Measurements from ENCODE around the gene SIM2.
A peak's percentile ranks its signal among the peaks of the same experiment; 100 is the strongest.

The SIM2 gene

DNA sequence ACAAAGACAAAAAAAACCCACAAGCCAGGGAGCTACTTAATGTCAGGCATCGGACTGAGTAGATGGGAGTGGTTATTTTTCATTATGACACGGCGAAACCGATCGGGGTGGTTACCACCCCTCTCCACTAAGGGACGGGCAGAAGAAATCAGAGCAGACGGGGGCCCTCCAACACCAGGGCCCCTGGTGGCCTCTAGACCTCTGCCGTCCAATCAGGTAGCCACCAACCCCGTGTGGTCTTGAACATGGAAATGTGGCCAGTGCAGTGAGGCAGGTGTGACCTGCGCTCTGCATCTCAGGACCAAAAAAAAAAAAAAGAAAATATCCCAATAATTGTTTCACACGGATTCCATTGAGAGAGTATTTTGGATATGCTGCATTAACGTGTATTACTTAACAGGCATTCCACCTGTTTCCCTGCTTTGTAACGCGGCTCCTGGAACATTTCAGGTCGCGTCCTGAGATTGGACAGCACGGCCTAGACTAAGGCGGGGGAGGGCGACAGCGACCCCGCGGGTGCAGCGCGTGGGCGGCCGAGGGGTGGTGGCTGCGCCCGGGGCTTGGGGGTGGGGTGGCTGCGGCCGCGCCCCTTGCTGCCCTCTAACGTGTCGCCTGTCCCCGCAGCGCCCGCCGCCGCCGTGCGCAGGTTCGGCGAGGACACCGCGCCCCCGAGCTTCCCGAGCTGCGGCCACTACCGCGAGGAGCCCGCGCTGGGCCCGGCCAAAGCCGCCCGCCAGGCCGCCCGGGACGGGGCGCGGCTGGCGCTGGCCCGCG, 48.3 kb downstream of the SIM2 start:
- DNase-seq (peak in 1 of 2 donors; percentile 11), ATAC-seq (peak; percentile 52)
- H3K9me3 Mint-ChIP-seq: no peaks in the 10 kb centered on the region
- peaks cover 17% of the 10 kb centered on the region for H3K4me1 Mint-ChIP-seq
- no peak overlapping the region for H3K27ac Mint-ChIP-seq
- peaks cover 66% of the 10 kb centered on the region for H3K27me3 Mint-ChIP-seq
- peak overlapping the region; percentile 59 to 79 for H3K4me3 Mint-ChIP-seq

DNA sequence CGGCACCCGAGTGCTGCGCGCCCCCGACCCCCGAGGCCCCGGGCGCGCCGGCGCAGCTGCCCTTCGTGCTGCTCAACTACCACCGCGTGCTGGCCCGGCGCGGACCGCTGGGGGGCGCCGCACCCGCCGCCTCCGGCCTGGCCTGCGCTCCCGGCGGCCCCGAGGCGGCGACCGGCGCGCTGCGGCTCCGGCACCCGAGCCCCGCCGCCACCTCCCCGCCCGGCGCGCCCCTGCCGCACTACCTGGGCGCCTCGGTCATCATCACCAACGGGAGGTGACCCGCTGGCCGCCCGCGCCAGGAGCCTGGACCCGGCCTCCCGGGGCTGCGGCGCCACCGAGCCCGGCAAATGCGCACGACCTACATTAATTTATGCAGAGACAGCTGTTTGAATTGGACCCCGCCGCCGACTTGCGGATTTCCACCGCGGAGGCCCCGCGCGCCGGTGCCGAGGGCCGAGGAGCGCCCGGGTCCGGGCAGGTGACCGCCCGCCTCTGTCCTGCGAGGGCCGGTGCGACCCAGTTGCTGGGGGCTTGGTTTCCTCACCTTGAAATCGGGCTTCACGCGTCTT, 49.0 kb downstream of the SIM2 start:
- peak; percentile 42 to 56 for DNase-seq
- Mint-ChIP-seq H3K27ac (no peak overlapping the region), H3K4me1 (peaks cover 17% of the 10 kb centered on the region), H3K4me3 (peak overlapping the region; percentile 64 to 78), H3K9me3 (no peaks in the 10 kb centered on the region), H3K27me3 (peaks cover 63% of the 10 kb centered on the region)
- peak; percentile 86 for ATAC-seq

DNA sequence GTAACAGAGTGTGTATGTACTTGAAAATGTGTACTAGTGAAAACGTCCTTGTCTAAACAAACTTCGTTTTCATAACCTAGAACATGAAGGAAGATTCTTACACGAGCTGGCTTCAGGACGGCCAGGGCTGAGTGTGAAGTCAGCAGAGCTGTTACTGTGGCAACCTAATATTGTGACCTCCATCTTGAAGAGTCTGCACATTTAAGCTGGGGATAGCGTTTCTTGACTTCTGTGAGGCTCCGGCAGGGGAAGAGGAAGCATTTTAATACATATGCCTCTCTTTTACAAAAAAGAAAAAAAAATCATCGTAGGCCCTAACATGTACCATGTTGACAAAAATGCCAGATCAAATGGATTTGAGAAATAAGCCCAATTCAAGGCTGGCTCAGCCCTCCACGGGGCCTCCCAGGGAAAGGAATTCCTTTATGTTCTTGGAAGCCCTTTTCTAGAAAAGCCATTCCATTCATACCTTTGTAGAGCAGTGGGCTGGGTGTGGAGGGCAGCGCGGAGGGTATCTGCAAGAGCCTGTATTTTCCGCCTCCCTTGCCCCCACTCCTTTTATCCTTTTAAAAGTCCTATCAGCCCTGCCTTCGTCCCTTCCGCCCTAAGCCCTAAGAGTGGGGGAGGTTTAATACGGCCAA, 51.1 kb downstream of the SIM2 start:
- Mint-ChIP-seq H3K27ac (no peak overlapping the region), H3K4me3 (no peak overlapping the region), H3K27me3 (peaks cover 42% of the 10 kb centered on the region), H3K4me1 (peaks cover 17% of the 10 kb centered on the region), H3K9me3 (no peaks in the 10 kb centered on the region)
- DNase-seq: no peak
- no peak for ATAC-seq

DNA sequence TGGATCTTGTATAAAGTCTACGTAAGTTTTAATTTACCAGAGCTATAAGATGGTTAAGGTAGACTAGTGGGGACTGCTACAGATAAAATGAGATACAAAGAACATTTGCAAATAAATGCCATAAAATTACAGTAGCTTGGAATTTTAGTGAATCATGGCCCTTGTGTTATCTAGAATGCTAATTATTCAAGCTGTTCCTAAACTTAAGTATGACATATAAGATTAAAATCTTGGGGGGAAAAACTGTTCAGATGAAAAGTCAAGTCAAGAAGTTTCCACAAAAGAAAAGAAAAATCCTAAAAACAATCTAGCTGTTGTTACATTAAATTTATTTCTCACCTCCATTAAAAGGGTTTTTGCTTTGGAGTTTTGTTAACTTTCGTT, 51.7 kb downstream of the SIM2 start:
- no peaks in the 10 kb centered on the region for H3K9me3 Mint-ChIP-seq
- no peak overlapping the region for H3K4me3 Mint-ChIP-seq

DNA sequence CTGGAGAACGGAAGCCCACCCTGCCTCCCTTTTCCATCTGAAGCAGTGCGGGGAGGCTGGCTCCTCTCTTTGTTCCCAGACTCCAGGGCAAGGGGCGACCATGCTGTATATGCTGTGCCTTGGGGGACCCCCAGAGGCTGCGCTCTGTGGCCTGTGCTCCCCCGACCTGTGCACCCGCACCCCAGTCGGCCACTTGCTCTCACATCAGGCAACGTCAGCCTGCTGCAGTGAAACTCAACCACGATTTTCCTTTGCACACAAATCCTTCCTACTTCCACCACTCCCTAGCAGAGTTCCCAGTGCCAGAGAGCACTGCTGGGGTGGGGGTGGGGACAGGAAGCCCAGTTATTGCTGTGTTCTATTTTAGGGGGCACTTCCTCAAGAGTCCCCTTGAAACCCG, 52.5 kb downstream of the SIM2 start:
- Mint-ChIP-seq H3K27ac (no peak overlapping the region), H3K4me1 (peaks cover 15% of the 10 kb centered on the region), H3K9me3 (no peaks in the 10 kb centered on the region), H3K27me3 (peaks cover 29% of the 10 kb centered on the region), H3K4me3 (no peak overlapping the region)
- DNase-seq: no peak
- no peak for ATAC-seq

More for the DNA sequence above, 51.7 kb downstream of the SIM2 start:
- H3K27me3 Mint-ChIP-seq: peaks cover 37% of the 10 kb centered on the region
- DNase-seq (no peak), ATAC-seq (no peak)
- peaks cover 17% of the 10 kb centered on the region for H3K4me1 Mint-ChIP-seq
- H3K27ac Mint-ChIP-seq: no peak overlapping the region

DNA sequence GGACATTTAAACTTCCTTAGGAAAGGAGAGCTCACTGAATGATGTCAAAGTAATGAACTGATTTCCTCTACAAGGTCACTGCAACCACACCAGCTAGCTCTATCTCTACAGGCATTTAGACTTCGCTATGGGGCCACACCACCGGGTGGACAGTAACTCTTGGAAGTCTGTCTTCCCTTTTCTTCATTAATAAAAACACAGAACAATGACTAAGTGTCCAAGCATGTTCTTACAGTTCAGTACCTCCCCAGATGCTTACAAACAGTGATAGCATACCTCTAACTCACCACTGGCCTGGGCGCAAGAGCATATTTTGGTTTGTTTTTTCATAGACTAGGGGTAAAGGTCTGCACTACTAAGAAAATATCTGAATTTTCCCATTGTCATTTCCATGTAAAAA, 54.6 kb downstream of the SIM2 start:
- DNase-seq (no peak), ATAC-seq (no peak)
- H3K4me3 Mint-ChIP-seq: no peak overlapping the region
- H3K27ac Mint-ChIP-seq: peak overlapping the region in 1 of 2 donors; percentile 5
- peaks cover 12% of the 10 kb centered on the region for H3K27me3 Mint-ChIP-seq
- H3K9me3 Mint-ChIP-seq: no peaks in the 10 kb centered on the region
- H3K4me1 Mint-ChIP-seq: peaks cover under 1% of the 10 kb centered on the region

DNA sequence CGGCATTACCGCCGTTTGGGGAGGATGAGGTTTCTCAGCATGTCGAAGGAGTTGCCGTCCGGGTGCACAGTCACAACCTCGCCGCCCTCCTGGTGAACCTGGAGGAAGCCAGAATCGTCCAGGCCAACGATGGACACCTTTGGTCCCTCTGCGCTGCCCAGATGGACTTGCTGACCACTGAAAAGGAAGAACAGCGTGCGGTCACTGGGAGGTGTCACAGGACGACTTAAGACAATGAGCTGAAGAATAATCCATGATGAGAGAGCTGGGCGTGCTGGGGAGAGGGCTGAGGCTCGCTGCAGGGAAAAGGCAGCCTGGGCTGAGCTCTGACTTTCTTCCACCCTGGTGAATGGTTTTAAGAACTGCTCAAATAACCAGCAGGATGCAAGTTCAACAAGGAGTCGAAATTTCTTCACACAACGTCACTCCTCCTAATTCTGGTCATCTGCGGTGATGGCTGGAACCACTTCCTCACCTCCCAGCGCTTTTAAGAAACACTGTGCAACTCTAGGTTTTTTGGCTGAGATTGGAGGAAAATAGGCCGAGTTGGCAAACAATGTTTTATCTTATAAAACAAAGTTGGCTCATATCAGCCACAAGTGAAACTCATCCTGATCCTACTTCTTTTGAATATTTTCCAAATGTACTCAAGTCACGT, 55.5 kb downstream of the SIM2 start:
- Mint-ChIP-seq H3K4me1 (peaks cover under 1% of the 10 kb centered on the region), H3K27me3 (peaks cover 3% of the 10 kb centered on the region), H3K27ac (peak overlapping the region in 1 of 2 donors; percentile 34), H3K4me3 (no peak overlapping the region), H3K9me3 (no peaks in the 10 kb centered on the region)
- no peak for DNase-seq
- ATAC-seq: no peak

DNA sequence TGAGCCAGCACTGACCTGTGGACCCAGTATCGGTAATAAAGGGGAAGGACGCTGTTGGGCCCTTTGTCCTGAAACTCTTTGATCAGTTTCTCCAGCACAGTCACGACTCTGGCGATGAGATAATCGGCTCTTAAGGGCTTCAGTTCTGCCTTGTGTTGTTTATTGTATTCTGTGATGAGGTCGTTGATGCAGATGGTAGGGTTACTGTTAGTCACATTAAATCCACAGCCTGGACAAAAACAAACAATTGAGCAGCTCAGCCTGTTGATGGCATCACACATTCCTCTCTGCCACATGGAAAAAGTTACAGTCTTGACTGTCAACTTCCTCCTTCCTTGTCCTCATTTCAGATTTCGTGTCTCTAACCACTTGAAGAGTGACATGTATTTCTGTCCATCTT, 57.6 kb downstream of the SIM2 start:
- no peak for ATAC-seq
- Mint-ChIP-seq H3K27ac (no peak overlapping the region), H3K4me3 (no peak overlapping the region), H3K9me3 (no peaks in the 10 kb centered on the region), H3K27me3 (no peaks in the 10 kb centered on the region), H3K4me1 (peaks cover 6% of the 10 kb centered on the region)
- no peak for DNase-seq

DNA sequence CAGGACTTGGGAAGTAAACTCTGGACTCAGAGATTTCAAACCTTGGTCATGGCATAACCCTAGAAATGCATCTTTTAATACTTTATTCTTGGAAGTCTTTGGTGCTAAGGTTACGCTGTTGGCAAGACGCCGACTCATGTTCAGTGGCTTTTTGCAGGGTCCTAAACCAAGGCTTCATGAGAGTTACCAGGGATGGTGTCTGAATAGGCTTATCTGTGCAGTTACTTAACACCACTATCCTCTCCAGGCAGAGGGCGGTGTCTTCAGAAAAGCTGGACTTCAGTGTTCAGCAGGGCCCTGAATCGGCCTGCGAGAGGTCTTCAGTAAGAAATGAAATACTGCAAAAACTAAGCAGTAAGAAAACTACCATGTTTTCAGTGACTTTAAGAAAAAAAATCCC, 58.3 kb downstream of the SIM2 start:
- Mint-ChIP-seq H3K4me3 (no peak overlapping the region), H3K9me3 (no peaks in the 10 kb centered on the region), H3K27ac (no peak overlapping the region), H3K4me1 (peaks cover 12% of the 10 kb centered on the region), H3K27me3 (no peaks in the 10 kb centered on the region)
- ATAC-seq (no peak), DNase-seq (no peak)

DNA sequence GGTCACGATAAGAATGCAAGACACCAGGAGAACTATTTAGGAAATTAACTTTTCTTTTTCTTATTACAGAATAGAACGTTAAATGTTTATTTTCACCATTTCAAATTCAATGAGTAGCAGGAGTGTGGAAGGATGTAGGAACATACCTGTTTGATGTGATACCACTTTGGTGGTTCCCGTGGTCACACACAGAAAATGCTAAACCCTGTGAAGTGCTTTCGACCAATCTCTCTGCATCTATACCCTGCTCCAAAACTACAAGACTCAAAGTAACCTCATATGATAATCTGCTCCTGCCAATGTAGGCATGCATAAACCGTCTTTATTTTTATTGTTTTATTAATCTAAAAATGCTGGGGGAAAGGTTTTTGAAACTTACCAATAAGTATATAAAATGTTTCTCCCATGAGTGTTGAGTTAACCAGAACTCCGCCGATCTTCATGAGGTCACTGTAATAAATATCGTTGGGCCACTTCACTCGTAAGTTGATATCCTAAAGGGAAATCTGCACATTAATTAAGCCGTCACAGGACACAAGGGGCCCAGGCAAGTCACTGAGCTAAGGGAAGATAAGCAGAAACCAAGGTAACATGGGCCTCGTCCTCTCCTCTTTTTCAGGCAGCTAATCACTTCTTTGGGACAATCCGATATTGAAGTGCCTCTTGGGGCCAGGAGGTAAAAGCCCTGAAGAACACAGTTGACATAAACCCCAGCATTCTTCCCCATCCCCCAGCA, 60.6 kb downstream of the SIM2 start:
- H3K4me1 Mint-ChIP-seq: peaks cover 13% of the 10 kb centered on the region
- H3K4me3 Mint-ChIP-seq: no peak overlapping the region
- no peaks in the 10 kb centered on the region for H3K27me3 Mint-ChIP-seq
- H3K27ac Mint-ChIP-seq: no peak overlapping the region
- no peaks in the 10 kb centered on the region for H3K9me3 Mint-ChIP-seq
- DNase-seq (no peak), ATAC-seq (no peak)

DNA sequence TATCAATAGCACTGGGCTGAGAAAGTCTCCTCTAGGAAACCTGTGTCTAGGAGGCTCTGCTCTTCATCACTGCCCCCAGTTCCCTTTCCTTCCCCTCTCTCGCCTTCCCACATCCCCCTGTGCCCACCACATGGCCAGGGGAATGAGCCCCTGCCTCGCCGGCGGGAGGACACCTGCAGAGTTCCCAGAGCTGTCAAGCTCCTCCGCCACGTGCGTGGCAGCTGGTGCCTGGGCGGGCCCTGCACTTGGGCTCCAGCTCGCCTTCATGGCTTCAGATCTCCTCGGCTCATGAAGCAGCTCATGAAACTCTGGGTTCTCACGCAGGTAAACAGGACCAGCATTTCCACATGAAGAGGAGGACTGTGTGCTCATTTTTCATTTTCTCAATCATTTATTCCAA, 62.8 kb downstream of the SIM2 start:
- ATAC-seq (no peak), DNase-seq (no peak)
- Mint-ChIP-seq H3K9me3 (no peaks in the 10 kb centered on the region), H3K27me3 (no peaks in the 10 kb centered on the region), H3K4me3 (no peak overlapping the region), H3K27ac (no peak overlapping the region), H3K4me1 (peaks cover 13% of the 10 kb centered on the region)

DNA sequence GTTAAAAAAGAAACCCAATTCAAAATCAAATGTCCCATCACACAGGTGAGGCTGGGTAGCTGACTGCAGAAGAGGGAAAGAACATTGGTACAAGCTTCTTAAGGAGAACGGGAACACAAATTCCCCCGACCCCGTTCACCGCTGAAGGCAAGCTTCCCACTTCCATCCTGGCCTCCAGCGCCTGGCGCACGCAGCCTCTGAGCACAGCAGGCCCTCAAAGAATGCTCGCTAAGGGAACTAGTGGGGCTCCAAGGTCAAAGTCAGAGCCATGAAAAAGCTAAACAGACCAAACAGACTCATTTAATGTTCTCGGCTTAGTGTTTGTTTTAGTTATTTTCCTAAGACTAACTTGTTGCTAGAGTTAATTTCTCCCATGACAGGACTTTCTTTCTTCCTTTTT, 63.7 kb downstream of the SIM2 start:
- Mint-ChIP-seq H3K27ac (peak overlapping the region in 1 of 2 donors; percentile 37), H3K9me3 (no peaks in the 10 kb centered on the region), H3K27me3 (no peaks in the 10 kb centered on the region), H3K4me1 (peaks cover 13% of the 10 kb centered on the region), H3K4me3 (no peak overlapping the region)
- DNase-seq: no peak
- ATAC-seq: no peak

DNA sequence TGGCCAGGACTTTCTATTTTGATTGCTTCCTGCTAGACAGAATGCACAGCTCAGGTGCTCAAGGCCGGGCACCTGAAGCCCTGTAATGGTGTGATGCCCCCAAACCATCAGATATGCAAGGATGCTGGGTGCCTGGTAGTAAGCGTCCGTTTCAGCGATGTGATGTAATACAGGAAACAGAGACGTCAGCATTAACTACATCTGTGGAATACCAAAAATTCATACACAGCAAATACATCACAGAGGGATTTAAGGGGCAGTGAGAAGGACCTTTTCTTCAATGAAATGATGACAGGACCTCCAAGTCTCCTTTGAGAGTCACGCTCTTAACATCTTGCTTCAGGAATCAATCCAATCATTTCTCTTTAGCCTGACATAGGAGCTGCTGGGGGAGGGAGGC, 64.4 kb downstream of the SIM2 start:
- Mint-ChIP-seq H3K27me3 (no peaks in the 10 kb centered on the region), H3K4me3 (no peak overlapping the region), H3K4me1 (peaks cover 13% of the 10 kb centered on the region), H3K27ac (no peak overlapping the region), H3K9me3 (no peaks in the 10 kb centered on the region)
- no peak for DNase-seq
- no peak for ATAC-seq

DNA sequence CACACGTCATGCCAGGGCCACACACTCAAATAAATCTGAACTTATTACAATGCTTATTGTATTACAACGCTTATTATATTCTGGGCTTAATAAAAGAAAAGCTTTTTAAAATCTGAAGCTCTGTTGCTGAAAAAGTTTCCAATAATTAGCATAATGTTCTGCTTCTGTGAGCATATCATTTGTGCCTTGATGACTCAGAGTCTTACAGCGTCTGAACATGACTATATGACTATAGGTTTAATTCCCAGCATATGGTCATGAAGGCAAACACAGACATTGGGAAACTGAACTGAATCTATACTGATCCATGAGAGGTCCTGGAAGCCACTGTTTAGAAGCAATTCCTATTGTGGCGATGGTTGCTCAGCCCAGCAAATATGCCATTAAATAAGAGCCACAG, 66.3 kb downstream of the SIM2 start:
- ATAC-seq (no peak), DNase-seq (no peak)
- Mint-ChIP-seq H3K9me3 (no peaks in the 10 kb centered on the region), H3K27ac (no peak overlapping the region), H3K4me1 (peaks cover 7% of the 10 kb centered on the region), H3K27me3 (no peaks in the 10 kb centered on the region), H3K4me3 (no peak overlapping the region)

DNA sequence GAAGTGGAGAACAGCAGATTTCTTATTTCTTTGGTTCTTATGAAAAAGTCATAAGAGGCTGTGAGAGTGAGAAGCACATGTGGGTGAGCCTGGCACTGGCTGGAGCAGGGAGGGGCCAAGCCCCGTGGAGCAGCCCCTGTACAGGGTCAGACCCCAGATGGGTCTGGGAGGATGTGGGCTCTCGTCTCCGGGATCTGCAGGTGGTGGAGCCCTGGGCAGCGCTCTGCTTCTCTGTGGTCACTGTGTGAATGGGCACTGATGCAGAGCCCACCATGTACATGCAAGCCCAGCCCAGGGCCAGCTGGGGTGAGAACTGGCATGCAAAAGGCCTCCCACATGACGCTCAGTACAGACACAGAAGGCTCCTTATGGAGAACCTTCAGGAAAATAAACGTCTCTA, 67.6 kb downstream of the SIM2 start:
- Mint-ChIP-seq H3K9me3 (no peaks in the 10 kb centered on the region), H3K4me3 (no peak overlapping the region), H3K27me3 (no peaks in the 10 kb centered on the region), H3K4me1 (peaks cover 7% of the 10 kb centered on the region), H3K27ac (no peak overlapping the region)
- DNase-seq: no peak
- ATAC-seq: no peak
